Nephron (organoid): ENCODE data around the gene SETDB1.
"Not testable (repeated sequence)": the region's sequence is repeated elsewhere in the genome, so short reads cannot be mapped to it uniquely, and the experiment has no call there.

Experiments used
- H3K27ac Mint-ChIP-seq, 3 experiments: 2 replicates each; pipeline ENCODE4 v1.8.0; 2020; ENCODE audit warnings: mixed read lengths in 3 of 3, mild to moderate bottlenecking in 2 of 3, moderate library complexity in 1 of 3
- H3K27me3 Mint-ChIP-seq: 2 replicates; pipeline ENCODE4 v1.8.0; 2021; ENCODE audit warnings: low read depth, mild to moderate bottlenecking, moderate library complexity, mixed read lengths
- H3K36me3 Mint-ChIP-seq: 2 replicates; pipeline ENCODE4 v1.8.0; 2020; ENCODE audit warnings: low read depth, mixed read lengths
- H3K4me1 Mint-ChIP-seq: 2 replicates; pipeline ENCODE4 v1.8.0; 2020; ENCODE audit warnings: mixed read lengths
- H3K4me3 Mint-ChIP-seq, 3 experiments: 2 replicates each; pipeline ENCODE4 v1.8.0; 2020; ENCODE audit warnings: mild to moderate bottlenecking in 3 of 3, mixed read lengths in 3 of 3, moderate library complexity in 2 of 3
- H3K9me3 Mint-ChIP-seq: 2 replicates; pipeline ENCODE4 v1.8.0; 2020; ENCODE audit warnings: mixed read lengths
- TF ChIP-seq, protein P1 (sequence below), 3 experiments: fragments of 200-600 bp; sonication (generic); IDR thresholded peaks; one replicate each; pipeline ENCODE4 v1.5.0; 2021; ENCODE audit warnings: antibody characterized with exemption in 3 of 3; ENCODE audit not compliant: unreplicated experiment in 3 of 3

SETDB1 gene

DNA sequence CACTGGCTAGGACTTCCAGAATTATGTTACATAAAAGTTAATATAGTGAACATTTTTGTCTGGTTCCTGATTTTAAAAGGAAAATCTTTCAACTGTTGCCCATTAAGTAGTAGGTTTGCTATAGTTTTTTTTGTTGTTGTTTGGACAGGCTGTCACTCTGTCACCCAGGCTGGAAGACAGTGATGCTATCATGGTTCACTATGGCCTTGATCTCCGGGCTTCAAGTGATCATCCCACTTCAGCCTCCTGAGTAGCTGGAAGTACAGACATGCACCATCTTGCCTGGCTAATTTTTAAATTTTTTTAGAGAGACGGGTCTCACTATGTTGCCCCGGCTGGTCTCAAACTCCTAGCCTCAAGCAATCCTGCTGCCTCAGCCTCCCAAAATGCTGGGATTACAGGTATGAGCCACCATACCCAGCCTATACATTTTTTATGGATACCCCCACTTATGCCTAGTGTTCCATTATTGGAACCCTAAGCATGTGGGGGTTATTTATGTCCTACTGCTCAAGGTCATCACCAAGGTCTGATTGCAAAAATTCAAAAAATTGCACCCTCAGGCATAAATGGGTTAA, 32.7 kb upstream of the SETDB1 start:
- TF ChIP-seq, protein P1, sequence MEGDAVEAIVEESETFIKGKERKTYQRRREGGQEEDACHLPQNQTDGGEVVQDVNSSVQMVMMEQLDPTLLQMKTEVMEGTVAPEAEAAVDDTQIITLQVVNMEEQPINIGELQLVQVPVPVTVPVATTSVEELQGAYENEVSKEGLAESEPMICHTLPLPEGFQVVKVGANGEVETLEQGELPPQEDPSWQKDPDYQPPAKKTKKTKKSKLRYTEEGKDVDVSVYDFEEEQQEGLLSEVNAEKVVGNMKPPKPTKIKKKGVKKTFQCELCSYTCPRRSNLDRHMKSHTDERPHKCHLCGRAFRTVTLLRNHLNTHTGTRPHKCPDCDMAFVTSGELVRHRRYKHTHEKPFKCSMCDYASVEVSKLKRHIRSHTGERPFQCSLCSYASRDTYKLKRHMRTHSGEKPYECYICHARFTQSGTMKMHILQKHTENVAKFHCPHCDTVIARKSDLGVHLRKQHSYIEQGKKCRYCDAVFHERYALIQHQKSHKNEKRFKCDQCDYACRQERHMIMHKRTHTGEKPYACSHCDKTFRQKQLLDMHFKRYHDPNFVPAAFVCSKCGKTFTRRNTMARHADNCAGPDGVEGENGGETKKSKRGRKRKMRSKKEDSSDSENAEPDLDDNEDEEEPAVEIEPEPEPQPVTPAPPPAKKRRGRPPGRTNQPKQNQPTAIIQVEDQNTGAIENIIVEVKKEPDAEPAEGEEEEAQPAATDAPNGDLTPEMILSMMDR (IDR thresholded peaks at IDR 0.05; ENCODE audit: unreplicated experiment in 3 of 3) = no peak
- Mint-ChIP-seq H3K27ac (no peak overlapping the region), H3K4me1 (no peaks in the 10 kb centered on the region), H3K4me3 (no peak overlapping the region), H3K27me3 (no peaks in the 10 kb centered on the region), H3K9me3 (no peaks in the 10 kb centered on the region), H3K36me3 (no peaks in the 10 kb centered on the region)

DNA sequence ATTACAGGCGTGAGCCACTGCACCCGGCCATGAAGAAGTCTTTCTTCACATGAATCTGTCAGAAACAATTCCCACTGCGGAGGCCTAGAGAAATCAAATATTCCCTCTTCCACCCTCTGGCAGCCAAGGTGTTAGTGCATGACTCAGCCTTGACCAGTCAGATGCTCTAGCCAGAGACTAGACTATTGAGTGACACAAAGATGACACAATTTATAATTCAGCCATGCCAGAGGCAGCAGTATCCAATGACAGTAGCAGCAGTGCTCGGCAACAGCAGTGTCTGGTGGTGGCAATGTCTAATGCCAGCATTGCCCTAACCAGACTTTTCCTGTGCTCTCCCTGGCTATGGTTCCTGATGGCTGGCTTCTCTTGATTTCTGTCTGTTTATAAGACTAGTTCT, 30.5 kb upstream of the SETDB1 start:
- no peaks in the 10 kb centered on the region for H3K36me3 Mint-ChIP-seq
- H3K27ac Mint-ChIP-seq = no peak overlapping the region
- H3K27me3 Mint-ChIP-seq = no peaks in the 10 kb centered on the region
- H3K4me1 Mint-ChIP-seq = no peaks in the 10 kb centered on the region
- TF ChIP-seq, protein P1 (IDR thresholded peaks at IDR 0.05; ENCODE audit: unreplicated experiment in 3 of 3) = no peak
- no peak overlapping the region for H3K4me3 Mint-ChIP-seq
- no peaks in the 10 kb centered on the region for H3K9me3 Mint-ChIP-seq

DNA sequence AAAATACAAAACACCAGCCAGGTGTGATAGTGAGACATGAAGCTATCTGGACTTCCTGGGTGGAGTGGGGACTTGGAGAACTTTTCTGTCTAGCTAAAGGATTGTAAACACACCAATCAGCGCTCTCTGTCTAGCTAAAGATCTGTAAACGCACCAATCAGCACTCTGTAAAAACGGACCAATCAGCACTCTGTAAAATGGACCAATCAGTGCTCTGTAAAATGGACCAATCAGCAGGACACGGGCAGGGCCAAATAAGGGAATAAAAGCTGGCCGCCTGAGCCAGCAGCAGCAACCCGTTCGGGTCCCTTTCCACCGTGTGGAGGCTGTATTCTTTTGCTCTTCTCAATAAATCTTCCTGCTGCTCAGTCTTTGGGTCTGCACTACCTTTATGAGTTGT, 26.4 kb upstream of the SETDB1 start:
- H3K36me3 Mint-ChIP-seq, H3K27ac Mint-ChIP-seq, H3K4me1 Mint-ChIP-seq, H3K27me3 Mint-ChIP-seq, H3K4me3 Mint-ChIP-seq, H3K9me3 Mint-ChIP-seq: not testable (repeated sequence)

DNA sequence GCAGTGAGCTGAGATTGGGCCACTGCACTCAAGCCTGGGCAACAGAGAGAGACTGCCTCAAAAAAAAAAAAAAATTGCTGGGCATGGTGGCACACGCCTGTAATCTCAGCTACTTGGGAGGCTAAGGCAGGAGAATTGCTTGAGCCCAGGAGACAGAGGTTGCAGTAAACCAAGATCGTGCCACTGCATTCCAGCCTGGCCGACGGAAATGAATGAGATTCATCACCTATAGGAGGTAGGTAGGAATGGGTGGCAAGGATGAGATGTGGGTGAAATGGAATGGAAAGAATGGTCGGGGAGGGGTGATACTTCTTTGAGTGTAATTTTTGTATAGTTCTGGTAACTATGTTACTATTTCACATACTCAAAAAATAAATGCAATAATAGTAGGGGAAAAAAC, 23.8 kb upstream of the SETDB1 start:
- Mint-ChIP-seq H3K27ac (no peak overlapping the region), H3K36me3 (no peaks in the 10 kb centered on the region)

DNA sequence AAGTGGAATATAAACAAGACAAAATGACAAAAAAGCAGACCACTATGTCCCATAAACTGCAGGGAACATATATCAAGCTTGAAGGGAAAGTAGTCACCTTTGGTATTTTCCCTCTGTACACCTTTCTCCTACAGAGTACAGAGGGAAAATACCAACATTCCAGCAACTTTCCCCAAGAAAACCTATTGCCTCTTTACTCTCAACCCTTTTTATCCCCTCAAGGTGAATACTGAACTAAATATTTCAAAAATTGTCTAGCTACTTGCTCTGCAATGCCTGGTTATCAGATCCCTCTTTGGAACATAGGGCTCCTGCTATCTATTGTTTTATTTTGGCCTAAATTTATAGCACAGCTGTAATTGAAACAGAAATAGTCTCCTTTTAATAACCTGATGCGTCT, 23.4 kb upstream of the SETDB1 start:
- no peaks in the 10 kb centered on the region for H3K9me3 Mint-ChIP-seq
- H3K36me3 Mint-ChIP-seq = no peaks in the 10 kb centered on the region
- no peaks in the 10 kb centered on the region for H3K27me3 Mint-ChIP-seq
- TF ChIP-seq, protein P1 (IDR thresholded peaks at IDR 0.05; ENCODE audit: unreplicated experiment in 3 of 3) = no peak
- H3K27ac Mint-ChIP-seq = no peak overlapping the region
- no peaks in the 10 kb centered on the region for H3K4me1 Mint-ChIP-seq
- no peak overlapping the region for H3K4me3 Mint-ChIP-seq

More for the DNA sequence above, 23.8 kb upstream of the SETDB1 start:
- Mint-ChIP-seq H3K9me3 (no peaks in the 10 kb centered on the region), H3K27me3 (no peaks in the 10 kb centered on the region), H3K4me1 (no peaks in the 10 kb centered on the region), H3K4me3 (no peak overlapping the region)
- TF ChIP-seq, protein P1 (IDR thresholded peaks at IDR 0.05; ENCODE audit: unreplicated experiment in 3 of 3) = no peak

DNA sequence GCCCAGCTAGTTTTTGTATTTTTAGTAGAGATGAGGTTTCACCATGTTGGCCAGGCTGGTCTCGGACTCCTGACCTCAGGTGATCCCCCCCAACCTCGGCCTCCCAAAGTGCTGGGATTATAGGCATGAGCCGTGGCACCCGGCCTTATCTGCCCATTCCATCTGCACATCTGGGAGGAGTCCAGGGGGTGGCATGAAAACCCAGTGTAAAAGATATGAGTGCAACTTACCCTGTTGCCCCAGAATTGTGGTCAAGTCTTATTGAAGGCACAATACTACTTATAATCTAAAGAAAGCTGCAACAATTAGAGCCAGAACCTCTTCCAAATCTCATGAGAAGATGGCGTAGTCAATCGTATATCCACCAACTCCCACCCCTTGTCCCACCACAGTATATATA, 20.9 kb upstream of the SETDB1 start:
- no peaks in the 10 kb centered on the region for H3K27me3 Mint-ChIP-seq
- H3K4me1 Mint-ChIP-seq = no peaks in the 10 kb centered on the region
- H3K27ac Mint-ChIP-seq = no peak overlapping the region
- no peaks in the 10 kb centered on the region for H3K36me3 Mint-ChIP-seq
- no peak overlapping the region for H3K4me3 Mint-ChIP-seq
- TF ChIP-seq, protein P1 (IDR thresholded peaks at IDR 0.05; ENCODE audit: unreplicated experiment in 3 of 3) = no peak
- peaks cover 3% of the 10 kb centered on the region for H3K9me3 Mint-ChIP-seq
